Mesenchymal stem cell (in vitro differentiated cells and primary cell): ENCODE measurements around the gene CHCHD6.

Source experiments
- DNase-seq: peaks from one replicate; pipeline ENCODE4 v3.0.0-alpha.2; 2013
- H2AFZ ChIP-seq: one replicate; pipeline ENCODE4 v1.6.1; 2013; ENCODE audit warnings: low read depth, mild to moderate bottlenecking, control low read depth, inconsistent platforms, low read length, moderate library complexity
- H2AK5ac ChIP-seq: 2 replicates; pipeline ENCODE4 v1.6.1; 2013; ENCODE audit warnings: low read length, moderate library complexity, mild to moderate bottlenecking, inconsistent platforms; ENCODE audit not compliant: severe bottlenecking
- H2BK120ac ChIP-seq: one replicate; pipeline ENCODE4 v1.6.1; 2013; ENCODE audit warnings: low read depth, mild to moderate bottlenecking, inconsistent platforms, low read length, moderate library complexity
- H2BK12ac ChIP-seq, 2 experiments: one replicate each; pipeline ENCODE4 v1.6.1; 2013; ENCODE audit warnings: inconsistent platforms in 2 of 2, low read length in 2 of 2, mild to moderate bottlenecking in 2 of 2, moderate library complexity in 2 of 2, control low read depth in 1 of 2
- H2BK15ac ChIP-seq: one replicate; pipeline ENCODE4 v1.6.1; 2013; ENCODE audit warnings: mild to moderate bottlenecking, low read depth, inconsistent platforms; ENCODE audit not compliant: poor library complexity, severe bottlenecking
- H2BK5ac ChIP-seq: 2 replicates; pipeline ENCODE4 v1.6.1; 2013; ENCODE audit warnings: low read depth, mild to moderate bottlenecking, low read length, control low read depth, inconsistent platforms; ENCODE audit not compliant: poor library complexity, severe bottlenecking
- H3K14ac ChIP-seq, 2 experiments: one replicate each; pipeline ENCODE4 v1.6.1; 2013; ENCODE audit warnings: inconsistent platforms in 2 of 2, low read length in 2 of 2, control low read depth in 1 of 2, mild to moderate bottlenecking in 1 of 2, moderate library complexity in 1 of 2
- H3K18ac ChIP-seq, 2 experiments: one replicate each; pipeline ENCODE4 v1.6.1; 2013; ENCODE audit warnings: inconsistent platforms in 2 of 2, low read length in 2 of 2, control low read depth in 1 of 2, low read depth in 1 of 2, mild to moderate bottlenecking in 1 of 2
- H3K23ac ChIP-seq, 2 experiments: one replicate each; pipeline ENCODE4 v1.6.1; 2013; ENCODE audit warnings: inconsistent platforms in 2 of 2, low read length in 2 of 2, mild to moderate bottlenecking in 2 of 2, moderate library complexity in 2 of 2, control low read depth in 1 of 2
- H3K27ac ChIP-seq: 2 replicates; pipeline ENCODE4 v1.5.1; 2013; ENCODE audit warnings: mild to moderate bottlenecking, moderate library complexity, low read length, control low read depth, inconsistent platforms; ENCODE audit not compliant: poor library complexity, severe bottlenecking
- H3K27me3 ChIP-seq, 2 experiments: 2 replicates each; pipeline versions ENCODE4 v1.6.1 to v1.7.0; 2013; ENCODE audit warnings: low read length in 2 of 2, mild to moderate bottlenecking in 2 of 2, moderate library complexity in 2 of 2, control low read depth in 1 of 2, inconsistent platforms in 1 of 2; ENCODE audit not compliant: control insufficient read depth in 1 of 2, insufficient read depth in 1 of 2
- H3K36me3 ChIP-seq, 2 experiments: 2 replicates each; pipeline versions ENCODE4 v1.6.1 to v1.7.0; 2013; ENCODE audit warnings: low read length in 2 of 2, control low read depth in 1 of 2, inconsistent platforms in 1 of 2, low read depth in 1 of 2, mild to moderate bottlenecking in 1 of 2; ENCODE audit not compliant: insufficient read depth in 2 of 2, control insufficient read depth in 1 of 2
- H3K4ac ChIP-seq, 2 experiments: one replicate each; pipeline ENCODE4 v1.6.1; 2013; ENCODE audit warnings: inconsistent platforms in 2 of 2, low read length in 2 of 2, mild to moderate bottlenecking in 2 of 2, moderate library complexity in 2 of 2, control low read depth in 1 of 2, low read depth in 1 of 2
- H3K4me1 ChIP-seq: 2 replicates; pipeline ENCODE4 v1.6.1; 2013; ENCODE audit warnings: low read depth, low read length, control low read depth; ENCODE audit not compliant: control insufficient read depth, insufficient read depth
- H3K4me2 ChIP-seq: 2 replicates; pipeline ENCODE4 v1.6.1; 2013; ENCODE audit warnings: low read length, mild to moderate bottlenecking, inconsistent platforms; ENCODE audit not compliant: poor library complexity, severe bottlenecking
- H3K4me3 ChIP-seq, 2 experiments: 2 replicates each; pipeline versions ENCODE4 v1.5.1 to v1.7.0; 2013; ENCODE audit warnings: low read length in 2 of 2, mild to moderate bottlenecking in 2 of 2, control low read depth in 1 of 2, low read depth in 1 of 2; ENCODE audit not compliant: insufficient read depth in 1 of 2
- H3K79me1 ChIP-seq: replicated peaks from 2 replicates; pipeline ENCODE4 v1.6.1; 2013; ENCODE audit warnings: mild to moderate bottlenecking, control low read depth, low read length, inconsistent platforms; ENCODE audit not compliant: poor library complexity, severe bottlenecking
- H3K9ac ChIP-seq: 2 replicates; pipeline ENCODE4 v1.7.0; 2013; ENCODE audit warnings: mild to moderate bottlenecking, low read length, moderate library complexity
- H3K9me3 ChIP-seq: 2 replicates; pipeline ENCODE4 v1.7.0; 2013; ENCODE audit warnings: mild to moderate bottlenecking, low read length; ENCODE audit not compliant: control insufficient read depth
- H4K8ac ChIP-seq: one replicate; pipeline ENCODE4 v1.6.1; 2013; ENCODE audit warnings: inconsistent platforms, mild to moderate bottlenecking, low read length, moderate library complexity
- H4K91ac ChIP-seq: one replicate; pipeline ENCODE4 v1.6.1; 2013; ENCODE audit warnings: mild to moderate bottlenecking, low read length, inconsistent platforms
- WGBS: methylation state at CpG from one replicate; pipeline ENCODE4 v1.1.7; 2013; ENCODE audit warnings: mixed read lengths; 5-methylcytosine and 5-hydroxymethylcytosine counted together

Gene CHCHD6

DNA sequence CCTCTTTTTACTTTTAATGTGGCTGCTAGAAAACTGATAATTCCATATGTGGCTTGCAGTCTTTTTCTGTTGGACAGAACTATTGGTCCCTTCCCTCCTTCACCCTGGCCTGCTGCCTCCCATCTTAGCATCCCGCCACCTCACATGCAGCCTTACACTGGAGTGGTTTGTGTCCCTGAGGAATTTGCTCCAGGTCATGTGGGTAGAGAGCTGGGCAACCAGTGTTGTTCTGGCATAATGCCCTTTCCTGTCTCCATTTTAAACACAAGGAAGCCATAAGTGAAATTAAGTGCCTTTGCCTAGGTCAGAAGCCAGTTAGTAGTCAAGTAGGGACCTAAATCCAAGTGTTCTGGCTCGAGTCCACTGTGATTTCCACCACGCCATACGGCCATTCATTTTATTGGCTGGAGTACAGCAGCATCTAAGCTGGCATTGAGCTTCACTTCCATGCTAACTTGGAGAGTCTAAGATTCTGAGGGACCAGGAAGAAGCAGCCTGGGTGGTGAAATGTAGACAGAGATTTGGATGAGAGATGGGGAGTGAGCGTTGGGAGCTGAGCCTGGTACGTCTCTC, 232.9 kb downstream of the CHCHD6 start:
- WGBS: 93% methylated on average over 6 of the region's 6 CpGs

DNA sequence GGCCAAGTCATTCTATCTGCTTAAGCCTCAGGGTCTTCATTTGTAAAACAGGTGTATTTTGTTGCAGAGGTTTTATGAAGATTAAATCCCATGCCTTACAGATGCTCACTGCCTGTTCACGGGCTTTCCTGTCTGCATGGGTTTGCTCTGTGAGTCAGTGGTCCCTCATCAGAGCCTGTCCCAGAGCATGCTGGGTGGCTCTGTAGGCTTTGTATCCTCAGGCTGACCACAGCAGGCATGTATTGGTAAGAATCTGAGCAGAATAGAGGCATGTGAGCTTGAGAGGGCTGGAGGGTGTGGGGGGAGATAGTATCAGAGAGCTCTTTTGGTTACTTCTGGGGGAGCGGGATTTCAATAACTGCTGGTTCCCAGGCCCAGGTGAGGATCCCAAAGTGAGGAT, 233.5 kb downstream of the CHCHD6 start:
- H3K4me3 ChIP-seq: no peak overlapping the region
- peak overlapping the region; percentile 34 to 57 for H3K18ac ChIP-seq
- H2AFZ ChIP-seq: no peak overlapping the region
- H3K9ac ChIP-seq: no peak overlapping the region
- no peaks in the 10 kb centered on the region for H3K27me3 ChIP-seq
- no peak overlapping the region for H3K14ac ChIP-seq
- no peak overlapping the region for H3K4ac ChIP-seq
- peaks cover 14% of the 10 kb centered on the region for H3K4me1 ChIP-seq
- H2BK15ac ChIP-seq: peak overlapping the region; percentile 34
- H4K91ac ChIP-seq: peak overlapping the region; percentile 86
- no peak overlapping the region for H2BK120ac ChIP-seq
- H3K9me3 ChIP-seq: no peaks in the 10 kb centered on the region
- H2BK5ac ChIP-seq: no peak overlapping the region
- 89% methylated on average over 2 of the region's 2 CpGs for WGBS
- no peak overlapping the region for H2AK5ac ChIP-seq
- H3K23ac ChIP-seq: no peak overlapping the region
- H4K8ac ChIP-seq: no peak overlapping the region
- no peak overlapping the region for H3K27ac ChIP-seq
- peak overlapping the region; percentile 38 to 40 for H2BK12ac ChIP-seq
- peak; percentile 35 for DNase-seq
- H3K79me1 ChIP-seq: no peaks in the 10 kb centered on the region
- peaks cover 0 to 2% of the 10 kb centered on the region in 2 experiments for H3K36me3 ChIP-seq
- H3K4me2 ChIP-seq: no peak overlapping the region

More for the DNA sequence above, 232.9 kb downstream of the CHCHD6 start:
- Histone ChIP-seq H2BK15ac (peak overlapping the region; percentile 34), H3K18ac (peak overlapping the region; percentile 34 to 57), H4K91ac (peak overlapping the region; percentile 86), H3K36me3 (peaks cover 0 to 4% of the 10 kb centered on the region in 2 experiments), H3K4me1 (peaks cover 18% of the 10 kb centered on the region), H3K14ac (no peak overlapping the region), H3K4me2 (no peak overlapping the region), H3K9me3 (no peaks in the 10 kb centered on the region), H2AK5ac (no peak overlapping the region), H2BK120ac (no peak overlapping the region), H3K79me1 (no peaks in the 10 kb centered on the region), H3K4me3 (no peak overlapping the region), H3K27me3 (no peaks in the 10 kb centered on the region), H3K23ac (no peak overlapping the region), H3K27ac (no peak overlapping the region), H3K9ac (no peak overlapping the region), H3K4ac (no peak overlapping the region), H2AFZ (no peak overlapping the region), H2BK12ac (peak overlapping the region; percentile 24 to 38), H2BK5ac (no peak overlapping the region), H4K8ac (no peak overlapping the region)
- DNase-seq: no peak

DNA sequence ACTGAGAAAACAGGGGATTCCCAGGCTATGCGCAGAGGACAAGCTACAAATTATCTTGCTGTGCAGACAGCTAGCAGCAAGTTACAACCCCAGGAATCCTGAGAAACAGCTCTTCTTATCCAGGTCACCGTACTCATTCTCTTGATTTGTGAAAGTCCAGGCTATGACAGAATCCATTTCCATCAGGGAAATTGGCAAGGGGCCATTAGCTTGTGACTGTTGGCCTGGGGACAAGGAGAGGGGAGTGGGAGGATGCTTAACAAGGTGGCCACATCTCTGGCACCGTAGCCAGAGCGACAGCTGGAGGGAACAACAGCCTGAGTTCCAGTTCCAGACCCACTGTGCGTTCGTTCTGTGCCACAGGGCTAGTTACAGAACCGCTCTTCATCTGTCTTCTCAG, 233.9 kb downstream of the CHCHD6 start:
- no peak overlapping the region for H2BK120ac ChIP-seq
- peak overlapping the region in 1 of 2 experiments; percentile 76 for H3K18ac ChIP-seq
- no peak overlapping the region for H3K14ac ChIP-seq
- no peak overlapping the region for H3K23ac ChIP-seq
- no peak overlapping the region for H3K9ac ChIP-seq
- peak overlapping the region in 1 of 2 experiments; percentile 47 for H3K4ac ChIP-seq
- H3K27ac ChIP-seq: no peak overlapping the region
- H3K36me3 ChIP-seq: no peaks in the 10 kb centered on the region
- no peaks in the 10 kb centered on the region for H3K79me1 ChIP-seq
- H2BK15ac ChIP-seq: no peak overlapping the region
- WGBS: 81% methylated on average over 7 of the region's 7 CpGs
- DNase-seq: peak; percentile 45
- peaks cover 13% of the 10 kb centered on the region for H3K4me1 ChIP-seq
- peak overlapping the region in 1 of 2 experiments; percentile 99 for H2BK12ac ChIP-seq
- peak overlapping the region; percentile 52 for H4K91ac ChIP-seq
- H3K9me3 ChIP-seq: no peaks in the 10 kb centered on the region
- no peak overlapping the region for H3K4me2 ChIP-seq
- no peaks in the 10 kb centered on the region for H3K27me3 ChIP-seq
- no peak overlapping the region for H2AFZ ChIP-seq
- H2BK5ac ChIP-seq: no peak overlapping the region
- no peak overlapping the region for H3K4me3 ChIP-seq
- no peak overlapping the region for H4K8ac ChIP-seq
- no peak overlapping the region for H2AK5ac ChIP-seq

DNA sequence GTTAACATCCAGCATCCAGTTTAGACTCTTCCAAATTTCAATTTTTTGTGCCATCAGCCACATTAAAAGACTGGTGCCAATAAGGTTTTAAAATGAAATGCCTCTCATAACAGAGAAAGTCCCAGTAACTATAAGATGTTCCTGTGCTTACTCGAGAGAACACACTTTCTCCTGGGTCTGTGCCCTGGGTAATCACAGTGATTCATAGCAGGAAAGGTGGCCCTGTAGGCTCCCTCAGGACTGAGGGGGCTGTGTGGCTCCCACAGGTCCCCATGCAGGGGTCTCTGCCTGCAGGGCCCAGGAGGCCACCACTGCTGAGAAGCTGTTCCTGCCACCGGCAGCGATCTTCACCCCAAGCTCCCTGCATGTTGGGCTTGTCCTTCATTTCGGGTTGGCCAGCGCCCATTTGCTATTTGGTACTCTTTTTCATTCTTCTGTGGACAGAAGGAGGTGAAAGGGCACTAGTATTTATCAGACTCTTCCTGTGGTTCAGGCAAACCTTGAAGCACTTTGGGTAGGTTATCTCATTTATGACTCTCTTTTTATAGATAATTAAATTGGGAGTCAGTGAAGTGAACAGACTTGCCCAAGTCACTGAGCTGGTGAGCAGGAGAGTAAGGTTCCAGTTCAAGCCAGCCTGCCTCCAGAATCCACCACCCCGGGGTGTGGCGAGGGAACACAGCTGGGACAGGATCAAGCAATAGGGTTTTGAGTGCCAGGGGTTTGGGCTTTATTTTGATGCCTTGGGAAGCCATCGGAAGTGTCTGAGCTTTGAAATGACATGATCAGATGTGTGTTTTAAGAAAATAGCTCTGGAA, 234.7 kb downstream of the CHCHD6 start:
- peak overlapping the region; percentile 52 for H4K91ac ChIP-seq
- H3K4ac ChIP-seq: peak overlapping the region in 1 of 2 experiments; percentile 84
- peak overlapping the region; percentile 57 to 72 for H3K18ac ChIP-seq
- no peaks in the 10 kb centered on the region for H3K79me1 ChIP-seq
- peak overlapping the region in 1 of 2 experiments; percentile 45 for H3K14ac ChIP-seq
- no peak overlapping the region for H2BK5ac ChIP-seq
- peak overlapping the region in 1 of 2 experiments; percentile 97 for H2BK12ac ChIP-seq
- no peak overlapping the region for H2AFZ ChIP-seq
- no peak overlapping the region for H3K9ac ChIP-seq
- DNase-seq: peak; percentile 10
- no peak overlapping the region for H3K4me2 ChIP-seq
- no peak overlapping the region for H4K8ac ChIP-seq
- 63% methylated on average over 8 of the region's 8 CpGs for WGBS
- no peak overlapping the region for H3K23ac ChIP-seq
- peaks cover 13% of the 10 kb centered on the region for H3K4me1 ChIP-seq
- H2BK15ac ChIP-seq: peak overlapping the region; percentile 31
- no peak overlapping the region for H2AK5ac ChIP-seq
- H3K36me3 ChIP-seq: no peaks in the 10 kb centered on the region
- no peak overlapping the region for H3K4me3 ChIP-seq
- H3K27me3 ChIP-seq: no peaks in the 10 kb centered on the region
- no peaks in the 10 kb centered on the region for H3K9me3 ChIP-seq
- H3K27ac ChIP-seq: no peak overlapping the region
- H2BK120ac ChIP-seq: no peak overlapping the region
